Uterus (tissue), 2 donors: ENCODE measurements around the gene AHCYL1.

Experiments used
- CTCF ChIP-seq, 4 experiments: fragments of 200-600 bp in 2 of 4; fragments of 450-650 bp in 2 of 4; sonication (generic) in 2 of 4; IDR thresholded peaks; one replicate each; pipeline ENCODE4 v1.5.1; 2016 to 2019; ENCODE audit warnings: antibody characterized with exemption in 4 of 4, mild to moderate bottlenecking in 2 of 4, moderate library complexity in 1 of 4
- POLR2A ChIP-seq, 2 donors: fragments of 450-650 bp; IDR thresholded peaks; one replicate each; pipeline ENCODE4 v1.6.1; 2016; ENCODE audit warnings: antibody characterized with exemption in 2 of 2, mild to moderate bottlenecking in 1 of 2, moderate library complexity in 1 of 2

- TF ChIP-seq CTCF (IDR thresholded peaks at IDR 0.05) (no peak), POLR2A (IDR thresholded peaks at IDR 0.05) (no peak)
Observed at GRCh38 chr1:110068646-110069403, 84.3 kb downstream of the AHCYL1 start.
